Superior temporal gyrus (tissue), 1 donor: ENCODE measurements around the gene C11orf24.
"Not testable (repeated sequence)": the region's sequence is repeated elsewhere in the genome, so short reads cannot be mapped to it uniquely, and the experiment has no call there.

Experiments
- DNase-seq: peaks from one replicate; pipeline ENCODE4 v3.0.0-alpha.2; 2016; ENCODE audit errors: extremely low spot score

C11orf24 gene

GRCh38 chr11:68299517-68299879 lies 27.7 kb upstream of the C11orf24 start:
- DNase-seq, result not testable (repeated sequence)

DNA sequence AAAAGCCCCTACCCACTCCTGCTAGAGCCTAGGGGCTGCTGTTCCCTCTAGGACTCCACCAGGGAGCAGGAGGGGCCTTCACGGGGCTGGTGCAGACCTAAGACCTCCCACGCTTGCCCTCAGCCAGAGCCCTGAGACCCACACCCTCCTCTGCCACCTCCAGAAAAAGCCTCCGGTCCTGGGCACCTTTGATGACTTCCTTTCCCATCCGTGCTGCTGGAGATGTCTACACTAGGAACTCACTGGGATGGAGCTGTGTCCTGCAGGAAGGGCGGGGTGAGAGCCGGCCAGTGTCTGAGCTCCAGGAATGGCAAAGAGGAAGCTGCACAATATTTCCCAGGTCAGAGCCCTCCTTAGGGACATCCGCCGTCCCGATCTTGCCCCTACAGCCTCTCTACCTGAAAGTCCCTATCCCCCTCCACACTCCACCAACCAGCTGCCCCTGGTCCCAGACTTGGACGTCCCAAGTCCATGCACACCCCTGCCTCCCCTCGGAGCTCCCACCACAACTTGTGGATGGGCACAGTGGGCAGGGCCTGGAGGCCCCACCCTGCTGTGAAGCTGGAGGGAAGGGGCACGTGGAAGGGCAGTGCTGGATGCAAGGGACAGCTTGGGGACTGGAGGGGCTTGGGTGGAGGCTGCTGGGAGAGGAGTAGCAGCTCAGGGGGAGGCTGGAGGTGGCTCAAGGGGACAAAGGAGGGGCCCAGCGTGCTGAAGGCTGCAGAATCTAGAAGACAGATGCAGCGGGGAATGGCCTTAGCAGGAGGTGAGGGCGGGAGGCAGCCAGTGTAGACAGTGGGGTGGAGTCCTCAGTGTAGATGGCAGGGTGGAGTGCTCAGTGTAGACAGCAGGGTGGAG lies 27.1 kb upstream of the C11orf24 start:
- DNase-seq, result no peak

GRCh38 chr11:68297812-68298658 lies 26.3 kb upstream of the C11orf24 start:
- DNase-seq, result peak; percentile 79

DNA sequence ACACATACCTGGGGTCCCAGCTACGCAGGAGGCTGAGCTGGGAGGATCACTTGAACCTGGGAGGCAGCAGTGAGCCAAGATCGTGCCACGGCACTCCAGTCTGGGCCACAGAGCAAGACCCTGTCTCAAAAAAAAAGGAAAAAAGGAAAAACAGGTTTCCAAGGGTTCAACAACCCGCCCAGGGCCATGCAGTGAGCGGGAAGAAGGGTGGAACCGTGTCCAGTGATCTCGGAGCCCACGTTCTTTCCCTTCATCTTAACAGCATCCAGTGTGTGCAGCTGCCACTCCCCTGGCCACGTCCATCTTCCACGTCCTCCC lies 25.7 kb upstream of the C11orf24 start:
- DNase-seq, result no peak

DNA sequence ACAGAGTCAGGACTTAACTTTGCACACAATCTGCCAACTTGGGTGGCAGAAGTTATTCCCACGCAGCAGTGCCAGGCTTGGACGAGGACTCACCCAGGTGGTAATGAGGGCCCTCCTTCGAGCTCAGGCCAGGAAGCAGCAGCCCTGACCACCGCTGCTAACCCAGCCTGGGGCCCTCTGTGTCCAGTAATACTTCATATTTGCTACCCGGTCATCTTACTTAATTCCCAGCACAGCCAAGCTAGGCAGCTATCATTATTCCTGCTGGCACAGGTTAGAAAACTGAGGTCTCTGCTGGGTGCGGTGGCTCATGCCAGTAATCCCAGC lies 25.2 kb upstream of the C11orf24 start:
- DNase-seq, result no peak

- no peak for DNase-seq
Measured at GRCh38 chr11:68296344-68297051, 24.7 kb upstream of the C11orf24 start.

GRCh38 chr11:68295940-68296339 lies 24.2 kb upstream of the C11orf24 start:
- DNase-seq, result no peak

DNA sequence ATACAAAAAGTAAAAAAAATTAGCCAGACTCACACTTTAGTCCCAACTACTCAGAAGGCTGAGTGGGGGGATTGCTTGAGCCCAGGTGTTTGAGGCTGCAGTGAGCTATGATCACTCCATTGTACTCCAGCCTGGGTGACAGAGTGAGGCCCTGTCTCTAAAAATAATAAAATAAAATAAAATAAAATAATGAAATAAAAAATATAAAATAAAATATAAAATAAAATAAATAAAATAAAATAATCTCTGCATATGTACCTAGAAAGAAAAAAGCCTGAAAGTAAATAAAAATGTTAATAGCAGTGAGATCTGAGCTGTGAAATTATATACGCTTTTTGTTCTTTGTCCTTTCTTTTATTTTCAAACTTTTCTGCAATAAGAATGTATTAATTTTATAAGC lies 23.5 kb upstream of the C11orf24 start:
- no peak for DNase-seq

DNA sequence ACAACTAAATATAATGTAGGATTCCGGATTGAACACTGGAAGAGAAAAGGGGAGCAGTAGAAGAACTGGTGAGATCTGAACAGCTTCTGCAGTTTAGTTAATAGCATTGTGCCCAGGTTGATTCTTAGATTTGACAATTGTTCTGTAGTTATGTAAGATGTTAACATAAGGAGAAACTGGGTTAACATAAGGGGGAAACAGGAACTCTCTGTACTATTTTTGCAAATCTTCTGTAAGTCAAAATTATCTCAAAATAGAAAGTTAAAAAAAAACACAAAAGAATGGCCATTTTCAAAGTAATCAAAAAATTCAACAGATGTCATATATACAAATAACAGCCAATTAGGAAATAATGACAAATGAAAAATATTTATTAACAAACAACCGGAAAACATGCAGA lies 21.9 kb upstream of the C11orf24 start:
- DNase-seq, result no peak

GRCh38 chr11:68289456-68289855 lies 17.7 kb upstream of the C11orf24 start:
- DNase-seq, result no peak

DNA sequence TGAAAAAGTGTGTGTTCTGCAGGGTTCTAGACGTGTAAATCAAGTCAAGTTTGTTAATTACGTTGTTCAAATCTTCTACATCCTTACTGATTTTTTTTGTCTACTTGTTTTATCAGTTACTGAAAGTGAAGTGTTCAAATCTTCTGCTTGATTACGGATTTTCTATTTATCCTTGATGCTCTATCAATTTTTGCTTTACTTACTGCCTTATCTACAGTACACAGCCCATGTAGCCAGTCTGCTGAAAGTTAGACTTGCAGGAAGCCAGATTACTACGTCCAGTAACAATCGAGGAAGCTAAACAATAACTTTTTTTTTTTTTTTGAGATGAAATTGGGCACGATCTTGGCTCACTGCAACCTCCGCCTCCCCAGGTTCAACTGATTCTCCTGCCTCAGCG lies 15.6 kb upstream of the C11orf24 start:
- no peak for DNase-seq

GRCh38 chr11:68284588-68284987 lies 12.8 kb upstream of the C11orf24 start:
- DNase-seq, result not testable (repeated sequence)

- DNase-seq, result no peak
Measured at GRCh38 chr11:68282861-68283230, 11.1 kb upstream of the C11orf24 start.

GRCh38 chr11:68282141-68282860 lies 10.5 kb upstream of the C11orf24 start:
- no peak for DNase-seq

DNA sequence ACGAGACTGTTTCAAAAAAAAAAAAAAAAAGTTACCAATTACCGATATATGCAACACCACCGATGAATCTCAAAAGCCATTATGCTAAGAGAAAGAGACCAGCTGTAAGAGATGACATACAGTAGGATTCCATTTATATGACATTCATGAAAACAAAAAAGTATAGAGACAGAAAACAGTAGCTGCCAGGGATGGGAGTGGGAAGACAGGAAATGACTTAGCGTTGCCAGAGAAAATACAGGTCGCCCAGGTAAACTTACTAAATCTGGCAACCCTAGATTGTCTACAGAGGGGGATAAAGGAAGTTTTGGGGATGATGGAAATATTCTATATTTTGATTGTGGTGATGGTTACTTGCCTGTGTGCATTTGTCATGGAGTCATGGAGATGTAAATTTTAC lies 7.9 kb upstream of the C11orf24 start:
- DNase-seq, result no peak

GRCh38 chr11:68276861-68277260 lies 5.1 kb upstream of the C11orf24 start:
- no peak for DNase-seq

- DNase-seq, result no peak
Measured at GRCh38 chr11:68275721-68276507, 4.1 kb upstream of the C11orf24 start.

DNA sequence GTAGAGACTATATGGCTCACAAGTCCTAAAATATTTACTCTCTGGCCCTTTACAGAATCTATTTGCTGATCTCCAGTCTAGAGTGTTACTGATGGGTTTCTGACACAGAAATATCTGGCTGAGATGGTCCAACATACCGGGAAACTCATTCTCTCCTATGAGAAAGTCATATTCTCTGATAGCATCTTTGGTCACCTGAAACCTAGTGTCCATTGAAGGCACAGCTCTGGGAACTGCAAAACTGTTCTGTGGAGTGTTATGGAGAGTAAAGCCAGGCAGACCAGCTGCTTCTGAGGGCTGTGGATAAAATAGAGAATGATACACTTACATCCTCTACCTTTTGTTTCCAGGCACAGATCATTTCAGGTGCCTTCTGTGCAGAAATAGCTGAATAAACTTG lies 2.5 kb upstream of the C11orf24 start:
- no peak for DNase-seq

DNA sequence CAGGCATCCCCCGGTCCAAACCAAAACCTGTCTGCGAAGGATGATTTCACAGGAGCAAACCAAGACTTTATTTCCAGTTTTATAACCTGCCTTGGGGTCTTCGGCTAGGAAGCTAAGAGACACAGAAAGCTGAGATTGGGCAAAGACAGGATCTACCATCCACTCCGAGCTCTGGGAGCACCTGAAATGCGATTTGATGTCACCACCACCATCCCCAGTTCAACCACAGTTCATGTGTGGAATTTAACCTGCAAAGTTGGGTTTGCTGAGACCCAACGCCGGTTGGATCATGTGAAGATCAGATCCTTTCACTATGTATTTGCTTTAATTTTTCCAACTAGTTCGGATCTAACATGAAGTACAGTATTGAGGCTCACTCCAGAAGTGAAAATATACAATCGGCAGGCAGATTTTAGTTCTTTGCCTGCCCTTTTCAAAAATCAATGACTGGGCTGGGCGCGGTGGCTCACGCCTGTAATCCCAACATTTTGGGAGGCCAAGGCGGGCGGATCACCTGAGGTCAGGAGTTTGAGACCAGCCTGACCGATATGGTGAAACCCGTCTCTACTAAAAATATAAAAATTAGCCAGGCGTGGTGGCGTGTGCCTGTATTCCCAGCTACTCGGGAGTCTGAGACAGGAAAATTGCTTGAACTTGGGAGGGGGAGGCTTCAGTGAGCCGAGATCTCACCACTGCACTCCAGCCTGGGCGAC lies 1.4 kb upstream of the C11orf24 start:
- DNase-seq, result no peak

DNA sequence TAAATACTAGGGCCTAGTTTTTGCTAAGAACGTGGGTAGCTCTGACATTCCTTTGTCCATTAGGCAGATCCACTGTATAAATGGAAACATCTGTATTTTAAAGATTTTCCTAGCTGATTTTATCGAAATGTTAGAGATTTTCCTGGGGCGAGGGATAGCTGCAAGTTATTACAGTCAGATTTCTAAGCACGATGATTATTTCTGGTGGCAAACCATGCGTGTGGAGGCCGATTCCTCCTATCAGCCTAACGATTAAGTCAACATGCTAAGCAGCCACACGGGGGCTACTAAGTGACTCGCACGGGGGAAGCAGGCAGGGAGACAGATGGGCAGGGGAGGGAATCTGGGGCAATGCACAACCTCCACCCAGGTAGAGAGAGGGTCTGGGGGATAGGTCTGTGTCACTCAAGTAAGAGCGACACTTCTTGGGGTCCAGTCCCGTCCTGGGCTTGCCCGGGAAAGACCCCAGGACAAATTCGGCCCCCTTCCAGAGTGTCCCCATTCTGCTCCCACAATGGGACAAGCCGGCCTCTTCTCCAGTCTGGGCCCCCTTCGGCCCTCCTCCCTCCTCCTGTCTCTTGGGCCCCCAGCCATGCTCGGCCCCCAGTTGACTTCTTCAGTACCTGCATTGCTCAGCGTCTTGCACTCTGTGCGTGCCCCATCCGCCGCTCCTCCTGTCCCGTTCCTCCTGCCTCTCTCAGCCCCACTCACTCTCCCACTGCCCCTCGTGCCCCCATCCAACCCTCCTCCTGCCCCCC lies 571 bp downstream of the C11orf24 start:
- DNase-seq, result peak; percentile 59
